Activated CD4-positive, alpha-beta T cell treated with anti-CD3 and anti-CD28 coated beads, Interleukin-2, Interleukin-4, amounts not matched to agents 100 ng/mL and 50 ng/mL, durations not matched to agents 16 hours and 8 hours (primary cell): ENCODE results near the gene ELMO2.
A peak's percentile ranks its signal among the peaks of the same experiment; 100 is the strongest.
"Not testable (repeated sequence)": the region's sequence is repeated elsewhere in the genome, so short reads cannot be mapped to it uniquely, and the experiment has no call there.

ENCODE experiments used
- DNase-seq: peaks from one replicate; pipeline ENCODE4 v3.0.0-alpha.2; 2020; ENCODE audit warnings: low spot score

The ELMO2 gene

GRCh38 chr20:46402331-46402811, 4.0 kb downstream of the ELMO2 start:
- no peak for DNase-seq

- peak; percentile 18 for DNase-seq
Observed at GRCh38 chr20:46401478-46401860, 4.9 kb downstream of the ELMO2 start.

GRCh38 chr20:46400828-46401477, 5.5 kb downstream of the ELMO2 start:
- peak; percentile 73 for DNase-seq

GRCh38 chr20:46400253-46400652, 6.2 kb downstream of the ELMO2 start:
- DNase-seq = no peak

- DNase-seq = no peak
Observed at GRCh38 chr20:46399401-46399800, 7.0 kb downstream of the ELMO2 start.

- DNase-seq = no peak
Observed at GRCh38 chr20:46398963-46399362, 7.5 kb downstream of the ELMO2 start.

- DNase-seq = no peak
Observed at GRCh38 chr20:46396052-46396740, 10.2 kb downstream of the ELMO2 start.

- DNase-seq = no peak
Observed at GRCh38 chr20:46394872-46395760, 11.3 kb downstream of the ELMO2 start.

- no peak for DNase-seq
Observed at GRCh38 chr20:46393967-46394366, 12.4 kb downstream of the ELMO2 start.

- no peak for DNase-seq
Observed at GRCh38 chr20:46388937-46389336, 17.5 kb downstream of the ELMO2 start.

GRCh38 chr20:46388201-46388836, 18.1 kb downstream of the ELMO2 start:
- no peak for DNase-seq

- DNase-seq = not testable (repeated sequence)
Observed at GRCh38 chr20:46387054-46387453, 19.4 kb downstream of the ELMO2 start.

- no peak for DNase-seq
Observed at GRCh38 chr20:46378412-46379009, 27.9 kb downstream of the ELMO2 start.

- DNase-seq = no peak
Observed at GRCh38 chr20:46377518-46377917, 28.9 kb downstream of the ELMO2 start.

- no peak for DNase-seq
Observed at GRCh38 chr20:46376196-46376785, 30.1 kb downstream of the ELMO2 start.

GRCh38 chr20:46375771-46376170, 30.6 kb downstream of the ELMO2 start:
- no peak for DNase-seq

GRCh38 chr20:46374383-46374782, 32.0 kb downstream of the ELMO2 start:
- no peak for DNase-seq

GRCh38 chr20:46371656-46372055, 34.8 kb downstream of the ELMO2 start:
- no peak for DNase-seq

GRCh38 chr20:46368902-46369268, 37.5 kb downstream of the ELMO2 start:
- no peak for DNase-seq

- peak; percentile 14 for DNase-seq
Observed at GRCh38 chr20:46367967-46368901, 38.2 kb downstream of the ELMO2 start.
